AG08395 (cell line): ENCODE data around the gene ARID1B.

Source experiments
- DNase-seq: peaks from one replicate; pipeline ENCODE4 v3.0.0; 2012; ENCODE audit warnings: mixed read lengths, low spot score

The ARID1B gene

DNA sequence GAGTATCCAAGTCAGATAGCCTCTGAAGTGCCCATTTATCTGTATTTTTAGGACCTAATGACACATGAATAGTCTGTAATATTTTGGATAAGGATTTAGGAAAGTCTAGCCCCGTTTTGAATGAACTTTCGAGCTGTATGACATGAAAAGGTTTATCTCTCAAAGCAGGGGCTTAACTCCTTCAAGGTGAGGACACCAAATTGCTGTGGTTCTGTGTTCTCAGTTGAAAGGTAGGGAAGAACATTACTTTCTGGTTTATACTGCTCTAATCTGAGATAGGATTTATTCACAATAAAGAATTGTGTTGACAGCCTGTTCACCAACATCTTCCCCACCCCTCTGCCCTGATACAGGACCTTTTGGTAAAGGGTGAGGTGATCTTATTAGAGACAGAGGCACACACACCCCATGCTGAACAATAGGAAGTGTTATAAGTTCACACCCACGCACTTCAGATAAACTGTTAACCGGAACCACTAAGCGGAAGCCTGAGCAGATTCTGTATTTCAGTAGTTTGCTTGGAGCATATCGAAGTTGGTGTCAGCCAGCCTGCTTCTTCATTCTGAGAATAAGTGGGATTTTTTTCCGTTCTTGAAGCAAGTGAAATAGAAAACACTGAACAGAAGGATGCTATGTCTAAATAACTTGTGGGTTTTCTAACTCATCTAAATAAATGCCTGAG lies 322.9 kb downstream of the ARID1B start:
- DNase-seq, result no peak

DNA sequence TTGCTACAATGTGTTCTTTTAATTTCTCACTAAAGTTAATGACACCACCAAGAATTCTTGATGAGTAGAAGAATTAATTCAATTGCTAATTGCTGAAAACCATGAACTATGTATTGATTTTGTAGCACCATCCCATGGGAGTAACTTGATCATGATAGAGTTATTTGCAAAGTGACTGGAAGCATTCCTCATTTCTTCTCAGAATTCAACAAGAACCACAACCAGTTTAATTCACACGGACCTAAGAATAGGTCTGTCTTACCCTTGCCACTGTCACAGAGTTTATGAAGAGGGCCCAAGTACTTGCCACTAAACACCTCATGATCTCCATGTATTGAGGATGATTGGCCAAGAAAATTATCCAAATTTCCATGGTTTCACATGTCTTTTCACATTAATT lies 324.0 kb downstream of the ARID1B start:
- DNase-seq, result no peak

DNA sequence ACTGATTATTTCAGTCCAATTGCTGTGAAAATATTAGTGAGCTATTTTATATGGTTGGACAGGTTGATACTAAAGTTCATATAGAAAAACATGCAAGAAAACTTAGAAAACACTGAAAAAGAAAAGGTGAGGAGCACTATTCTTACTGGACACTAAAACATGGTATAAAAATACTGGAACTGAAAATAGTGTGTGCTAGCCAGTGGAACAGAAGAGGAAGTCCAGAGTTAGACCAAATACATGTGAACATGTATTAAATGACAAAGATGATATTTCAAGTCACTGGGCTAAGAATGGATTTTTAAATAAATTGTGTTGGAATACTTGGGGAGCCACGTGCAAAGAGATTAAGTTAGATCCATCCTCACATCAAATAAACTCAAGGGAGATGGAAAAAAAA lies 327.6 kb downstream of the ARID1B start:
- DNase-seq, result no peak

GRCh38 chr6:157106487-157106886 lies 329.3 kb downstream of the ARID1B start:
- DNase-seq, result peak; percentile 50

GRCh38 chr6:157107571-157107914 lies 330.4 kb downstream of the ARID1B start:
- DNase-seq, result no peak

- DNase-seq, result peak; percentile 86
Observed at GRCh38 chr6:157107915-157108651, 330.9 kb downstream of the ARID1B start.

DNA sequence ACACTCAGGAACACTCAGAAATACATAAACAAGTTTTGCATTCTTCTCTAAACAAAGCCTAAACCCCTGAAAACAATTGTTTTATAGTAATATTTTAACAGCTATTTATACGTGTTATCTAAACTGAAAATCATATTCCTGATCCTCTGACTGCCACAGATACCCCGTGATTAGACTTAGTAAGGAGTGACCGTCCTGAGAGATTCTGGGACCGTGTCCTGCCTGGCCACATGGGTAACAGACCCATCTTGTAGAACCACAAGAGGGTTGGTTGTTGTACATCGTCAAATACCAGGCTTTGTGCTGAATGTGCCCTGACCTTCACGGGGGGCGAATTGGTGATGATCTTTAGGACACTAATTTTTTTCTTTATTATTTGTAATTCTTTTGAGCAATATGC lies 331.7 kb downstream of the ARID1B start:
- DNase-seq, result no peak

GRCh38 chr6:157110607-157111006 lies 333.4 kb downstream of the ARID1B start:
- DNase-seq, result peak; percentile 10

DNA sequence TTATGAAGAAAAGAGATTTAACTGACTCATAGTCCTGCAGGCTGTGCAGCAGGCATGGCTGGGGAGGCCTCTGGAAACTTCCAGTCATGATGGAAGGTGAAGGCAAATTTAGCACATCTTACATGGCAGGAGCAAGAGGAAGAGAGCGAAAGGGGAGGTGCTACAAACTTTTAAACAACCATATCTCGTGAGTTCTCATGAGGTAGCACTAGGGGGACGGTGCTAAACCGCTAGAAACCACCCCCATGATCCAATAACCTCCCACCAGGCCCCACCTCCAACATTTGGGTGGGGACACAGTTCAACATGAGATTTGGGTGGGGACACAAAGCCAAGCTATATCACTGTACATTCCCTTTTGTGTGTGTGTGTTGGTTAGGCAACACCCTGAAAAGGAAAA lies 336.2 kb downstream of the ARID1B start:
- no peak for DNase-seq

DNA sequence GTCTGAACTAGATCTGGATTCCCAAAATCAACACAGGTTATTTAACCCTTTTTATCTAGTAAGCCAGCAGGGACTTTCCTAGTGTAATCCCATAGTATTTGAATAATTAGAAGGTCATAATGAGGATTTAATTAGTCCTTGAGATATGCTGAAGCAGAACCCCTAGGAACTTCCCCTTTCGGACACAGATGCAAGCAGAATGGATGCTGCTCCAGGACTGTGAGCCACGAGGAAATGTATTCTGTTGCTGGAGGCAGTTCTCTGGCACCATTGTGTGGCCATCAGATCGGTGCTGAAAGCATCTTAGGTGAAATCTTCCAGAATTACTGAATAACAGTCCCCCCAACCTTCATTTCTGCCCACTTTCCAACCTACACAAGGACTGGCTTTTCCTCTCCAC lies 339.2 kb downstream of the ARID1B start:
- DNase-seq, result no peak

- DNase-seq, result no peak
Observed at GRCh38 chr6:157117431-157118095, 340.4 kb downstream of the ARID1B start.

DNA sequence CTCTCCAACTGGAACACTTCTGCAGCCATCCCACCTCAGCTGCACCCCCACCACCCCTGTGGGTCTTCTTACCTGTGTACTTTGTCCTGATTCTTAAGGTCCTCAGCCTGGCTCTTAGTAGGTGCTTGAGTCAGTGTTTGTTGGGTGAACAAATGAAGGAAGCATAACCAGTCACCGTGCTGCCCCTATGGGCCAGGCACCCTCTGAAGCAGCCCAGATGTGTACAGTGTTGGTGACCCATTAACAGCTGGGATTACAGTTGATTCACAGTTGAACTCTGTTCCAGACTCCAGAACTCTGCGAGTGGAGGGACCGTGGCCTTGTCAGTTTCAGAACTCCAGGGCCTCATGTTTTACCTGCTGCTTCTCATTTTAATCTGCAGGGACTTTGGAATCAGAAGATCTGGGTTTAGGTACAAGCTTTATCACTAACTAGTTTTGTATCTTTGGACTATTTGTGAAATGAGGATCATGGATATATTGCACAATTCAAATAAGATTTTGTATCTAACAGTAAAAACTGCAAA lies 342.4 kb downstream of the ARID1B start:
- no peak for DNase-seq

GRCh38 chr6:157120534-157121232 lies 343.5 kb downstream of the ARID1B start:
- no peak for DNase-seq

- no peak for DNase-seq
Observed at GRCh38 chr6:157121897-157122296, 344.7 kb downstream of the ARID1B start.

- no peak for DNase-seq
Observed at GRCh38 chr6:157123234-157123633, 346.1 kb downstream of the ARID1B start.

GRCh38 chr6:157124485-157125254 lies 347.5 kb downstream of the ARID1B start:
- no peak for DNase-seq

- no peak for DNase-seq
Observed at GRCh38 chr6:157125531-157125930, 348.4 kb downstream of the ARID1B start.

DNA sequence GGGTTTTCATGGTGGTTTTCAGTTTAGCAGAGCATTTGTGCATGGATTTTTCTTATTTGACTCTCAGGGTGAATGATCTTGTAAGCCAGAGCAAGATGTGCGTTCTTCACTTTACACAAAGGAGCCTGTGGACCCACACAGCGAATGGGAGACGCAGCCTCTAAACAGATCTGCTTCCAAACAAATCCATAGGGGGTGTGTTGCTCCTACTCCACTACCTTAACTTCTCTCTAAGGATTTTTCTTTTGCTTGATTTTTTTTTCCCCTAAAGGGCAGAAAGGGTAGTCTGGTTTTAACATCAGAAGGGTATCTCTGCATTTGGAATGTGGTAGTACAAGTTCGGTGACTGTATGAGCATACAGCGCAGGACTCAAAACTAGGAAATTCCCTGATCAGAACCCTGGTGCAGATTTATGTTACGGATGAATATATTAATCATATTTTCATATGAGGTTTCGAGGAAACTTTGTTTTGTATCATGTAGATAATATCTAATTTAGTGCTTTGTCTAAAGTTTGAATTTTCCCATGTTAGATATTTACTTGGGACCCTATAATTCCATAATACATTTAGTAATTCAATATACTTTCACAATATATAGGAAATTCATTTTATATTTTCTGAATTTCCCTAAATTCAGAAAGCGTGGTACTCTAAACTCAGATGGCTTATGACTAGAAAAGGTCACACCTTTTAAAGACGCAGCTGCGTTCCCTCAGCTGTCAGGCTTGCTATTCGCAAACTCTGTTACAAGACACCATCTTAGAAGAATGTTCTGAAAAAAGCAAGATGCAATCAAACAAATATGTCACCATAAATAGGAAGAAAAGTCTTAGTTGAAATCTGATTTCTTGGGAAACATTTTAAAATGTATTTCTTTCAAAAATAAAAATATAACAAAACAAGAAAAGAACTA lies 349.3 kb downstream of the ARID1B start:
- no peak for DNase-seq

GRCh38 chr6:157128235-157128775 lies 351.1 kb downstream of the ARID1B start:
- no peak for DNase-seq

GRCh38 chr6:157131250-157131649 lies 354.1 kb downstream of the ARID1B start:
- no peak for DNase-seq
